ENCODE results near the gene CASQ2.

DNA sequence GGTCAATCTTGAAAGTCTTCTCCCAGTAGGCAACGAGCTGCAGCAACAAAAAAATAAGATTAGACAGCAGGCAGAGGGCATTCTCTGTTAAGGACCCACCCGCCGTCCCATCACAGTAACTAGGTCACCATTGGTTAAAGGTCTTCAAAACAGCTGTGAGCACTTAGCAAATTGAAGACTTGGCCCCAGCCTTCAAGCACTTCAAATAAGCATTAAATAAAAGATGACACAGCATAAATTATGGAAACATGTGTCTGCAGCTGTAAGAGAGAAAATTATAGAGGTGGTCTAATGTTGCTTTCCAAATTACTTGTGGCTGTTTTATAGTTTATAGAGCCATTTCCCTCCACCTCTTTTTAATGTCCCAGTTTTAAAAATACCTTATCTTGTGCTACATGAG is 65.6 kb downstream of the CASQ2 start:
- TF ChIP-seq, protein P1, sequence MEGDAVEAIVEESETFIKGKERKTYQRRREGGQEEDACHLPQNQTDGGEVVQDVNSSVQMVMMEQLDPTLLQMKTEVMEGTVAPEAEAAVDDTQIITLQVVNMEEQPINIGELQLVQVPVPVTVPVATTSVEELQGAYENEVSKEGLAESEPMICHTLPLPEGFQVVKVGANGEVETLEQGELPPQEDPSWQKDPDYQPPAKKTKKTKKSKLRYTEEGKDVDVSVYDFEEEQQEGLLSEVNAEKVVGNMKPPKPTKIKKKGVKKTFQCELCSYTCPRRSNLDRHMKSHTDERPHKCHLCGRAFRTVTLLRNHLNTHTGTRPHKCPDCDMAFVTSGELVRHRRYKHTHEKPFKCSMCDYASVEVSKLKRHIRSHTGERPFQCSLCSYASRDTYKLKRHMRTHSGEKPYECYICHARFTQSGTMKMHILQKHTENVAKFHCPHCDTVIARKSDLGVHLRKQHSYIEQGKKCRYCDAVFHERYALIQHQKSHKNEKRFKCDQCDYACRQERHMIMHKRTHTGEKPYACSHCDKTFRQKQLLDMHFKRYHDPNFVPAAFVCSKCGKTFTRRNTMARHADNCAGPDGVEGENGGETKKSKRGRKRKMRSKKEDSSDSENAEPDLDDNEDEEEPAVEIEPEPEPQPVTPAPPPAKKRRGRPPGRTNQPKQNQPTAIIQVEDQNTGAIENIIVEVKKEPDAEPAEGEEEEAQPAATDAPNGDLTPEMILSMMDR (optimal IDR thresholded peaks at IDR 0.05 in 1 of 3, IDR thresholded peaks at IDR 0.05 in 1 of 3, conservative IDR thresholded peaks at IDR 0.05 in 1 of 3; ENCODE audit: extremely low read depth in 1 of 3, insufficient read depth in 2 of 3, low read length in 3 of 3) = no peak
- no peak for TF ChIP-seq EZH2 (IDR thresholded peaks at IDR 0.05; ENCODE audit: low read length)
